Right hindlimb (tissue), 1 donor: ENCODE measurements around the gene KLRC1.
"Not testable (repeated sequence)": the region's sequence is repeated elsewhere in the genome, so short reads cannot be mapped to it uniquely, and the experiment has no call there.

Experiments
- DNase-seq: peaks from one replicate; pipeline ENCODE4 v3.0.0-alpha.2; 2018

KLRC1 gene

GRCh38 chr12:10453156-10453555 is at the start of gene KLRC1:
KLRC1 (minus strand) TSS chr12:10453377; CDS start chr12:10451156, 2,221 bp downstream.
- DNase-seq = no peak

GRCh38 chr12:10501030-10501429 is 47.9 kb upstream of the KLRC1 start:
- DNase-seq = no peak

GRCh38 chr12:10498042-10498441 is 44.9 kb upstream of the KLRC1 start:
- DNase-seq = no peak

- peak; percentile 27 for DNase-seq
Observed at GRCh38 chr12:10497602-10498001, 44.4 kb upstream of the KLRC1 start.

GRCh38 chr12:10491766-10492165 is 38.6 kb upstream of the KLRC1 start:
- no peak for DNase-seq

- not testable (repeated sequence) for DNase-seq
Observed at GRCh38 chr12:10487328-10487727, 34.2 kb upstream of the KLRC1 start.

- DNase-seq = not testable (repeated sequence)
Observed at GRCh38 chr12:10481901-10482300, 28.7 kb upstream of the KLRC1 start.

GRCh38 chr12:10472808-10473207 is 19.6 kb upstream of the KLRC1 start:
- not testable (repeated sequence) for DNase-seq

- DNase-seq = no peak
Observed at GRCh38 chr12:10469701-10470100, 16.5 kb upstream of the KLRC1 start.

- DNase-seq = no peak
Observed at GRCh38 chr12:10466311-10466710, 13.1 kb upstream of the KLRC1 start.

GRCh38 chr12:10457760-10458159 is 4.6 kb upstream of the KLRC1 start:
- no peak for DNase-seq

GRCh38 chr12:10456856-10457255 is 3.7 kb upstream of the KLRC1 start:
- DNase-seq = no peak

GRCh38 chr12:10455766-10456165 is 2.6 kb upstream of the KLRC1 start:
- no peak for DNase-seq

GRCh38 chr12:10454531-10454930 is 1.4 kb upstream of the KLRC1 start:
- DNase-seq = no peak

- DNase-seq = no peak
Observed at GRCh38 chr12:10448236-10448635, 4.9 kb downstream of the KLRC1 start.

- not testable (repeated sequence) for DNase-seq
Observed at GRCh38 chr12:10446052-10446451, 7.1 kb downstream of the KLRC1 start.

GRCh38 chr12:10441144-10441543 is 12.0 kb downstream of the KLRC1 start:
- DNase-seq = not testable (repeated sequence)

- not testable (repeated sequence) for DNase-seq
Observed at GRCh38 chr12:10439608-10440274, 13.4 kb downstream of the KLRC1 start.

- DNase-seq = not testable (repeated sequence)
Observed at GRCh38 chr12:10437601-10438000, 15.6 kb downstream of the KLRC1 start.

GRCh38 chr12:10435816-10436215 is 17.4 kb downstream of the KLRC1 start, which contains the start of gene KLRC2:
KLRC2 (minus strand) TSS chr12:10436010; CDS start chr12:10435986, 24 bp downstream.
- not testable (repeated sequence) for DNase-seq

GRCh38 chr12:10430623-10431022 is 22.6 kb downstream of the KLRC1 start:
- DNase-seq = not testable (repeated sequence)

- DNase-seq = not testable (repeated sequence)
Observed at GRCh38 chr12:10425938-10426337, 27.2 kb downstream of the KLRC1 start.

- DNase-seq = not testable (repeated sequence)
Observed at GRCh38 chr12:10424260-10424899, 28.8 kb downstream of the KLRC1 start.

- DNase-seq = not testable (repeated sequence)
Observed at GRCh38 chr12:10422159-10422558, 31.0 kb downstream of the KLRC1 start.
